NCI-H2029 treated with DMSO at 0.1 percent for 48 hours (cell line): ENCODE results near the gene CDH13.

Source experiments
- DNase-seq: peaks from one replicate; lab custom pipeline; 2025; lab: John Stamatoyannopoulos, UW

Gene CDH13

DNA sequence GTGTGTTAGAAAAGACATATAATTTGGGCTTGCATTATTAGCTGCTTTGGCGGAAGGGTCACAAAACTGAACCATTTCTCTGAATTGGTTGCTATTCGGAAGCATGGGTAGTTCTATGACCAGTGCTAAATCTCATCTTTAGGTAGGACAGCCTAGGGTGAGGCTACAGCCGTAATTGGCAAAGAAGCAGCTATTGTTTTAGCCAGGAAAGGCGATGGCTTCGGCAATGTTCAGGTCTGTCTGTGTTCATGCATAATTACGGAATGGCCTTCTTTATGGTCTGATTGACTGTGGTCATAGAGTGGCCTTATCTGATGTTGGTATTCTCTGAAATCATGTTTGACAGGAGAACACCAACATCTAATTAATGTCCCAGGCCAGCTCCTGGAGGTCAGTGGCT is 812.6 kb downstream of the CDH13 start:
- DNase-seq, result no peak

DNA sequence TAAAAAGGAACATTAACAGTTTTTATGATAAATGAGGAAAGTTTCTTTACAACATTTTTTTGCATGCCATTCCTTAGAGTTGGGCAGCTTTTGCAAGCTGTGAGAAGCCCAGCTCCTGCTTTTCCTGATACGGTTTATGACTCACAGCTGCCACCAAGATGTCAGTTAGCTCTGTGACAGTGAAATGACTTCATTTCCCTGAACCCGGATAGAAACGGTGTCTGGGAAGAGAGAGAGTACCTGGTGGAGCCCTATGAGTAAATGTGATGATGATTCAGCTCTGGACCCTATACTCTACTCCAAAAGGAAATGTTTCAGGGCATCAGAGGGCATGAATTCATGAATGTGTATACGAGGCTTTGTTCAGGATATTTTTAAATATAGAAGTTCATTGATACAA is 814.7 kb downstream of the CDH13 start:
- no peak for DNase-seq

DNA sequence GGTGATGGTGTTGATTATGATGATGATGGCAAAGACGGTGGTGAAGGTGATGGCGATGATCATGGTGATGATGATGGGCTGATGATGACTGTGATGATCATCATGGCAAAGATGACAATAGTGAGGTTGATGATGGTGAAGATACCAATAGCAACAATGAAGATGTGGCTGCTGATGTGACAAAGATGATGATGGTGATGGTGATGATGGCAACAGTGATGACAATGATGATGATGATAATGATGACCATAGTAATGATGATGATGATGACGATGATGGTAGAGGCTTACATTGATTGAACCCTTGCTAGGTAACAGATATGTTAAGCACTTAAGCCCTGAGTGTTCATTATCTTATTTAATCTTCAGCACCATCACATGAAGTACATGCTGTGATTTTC is 817.2 kb downstream of the CDH13 start:
- DNase-seq, result no peak

DNA sequence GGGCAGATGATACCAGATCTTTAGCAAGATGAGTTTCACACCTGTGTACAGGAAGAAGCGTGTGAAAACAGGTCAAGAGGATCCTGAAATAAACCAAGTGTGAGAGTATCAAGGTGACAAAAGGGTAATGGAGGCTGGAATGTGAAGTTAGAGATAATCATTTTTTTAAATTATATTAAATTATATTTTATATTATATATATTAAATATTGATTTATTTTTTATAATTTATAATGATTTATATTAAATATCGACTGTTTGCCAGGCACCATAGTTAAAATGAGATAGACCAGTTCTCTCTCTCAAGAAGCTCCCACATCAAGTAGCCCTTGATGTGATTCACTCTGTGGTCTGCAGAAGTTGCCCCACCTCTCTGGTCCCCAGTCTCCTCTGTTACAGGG is 820.8 kb downstream of the CDH13 start:
- DNase-seq, result no peak

DNA sequence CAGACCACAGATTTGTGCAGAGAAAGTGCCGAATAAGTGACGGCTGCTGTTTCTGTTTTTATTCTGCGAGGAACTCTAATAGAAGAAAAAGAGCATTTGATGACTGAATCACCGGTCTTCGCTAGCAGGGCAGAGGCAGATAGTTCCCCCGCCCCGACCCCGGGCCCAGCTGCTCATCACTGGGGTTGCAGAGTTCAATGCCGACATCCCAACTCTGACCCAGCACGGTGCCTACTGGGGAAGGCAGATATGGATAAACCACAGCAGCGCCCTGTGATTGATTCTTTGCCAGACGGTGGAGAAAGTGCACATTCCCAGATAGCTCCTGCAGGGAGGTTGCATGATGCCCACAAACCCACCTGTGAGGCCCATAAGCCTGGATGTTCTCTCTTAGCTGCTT is 823.1 kb downstream of the CDH13 start:
- no peak for DNase-seq

DNA sequence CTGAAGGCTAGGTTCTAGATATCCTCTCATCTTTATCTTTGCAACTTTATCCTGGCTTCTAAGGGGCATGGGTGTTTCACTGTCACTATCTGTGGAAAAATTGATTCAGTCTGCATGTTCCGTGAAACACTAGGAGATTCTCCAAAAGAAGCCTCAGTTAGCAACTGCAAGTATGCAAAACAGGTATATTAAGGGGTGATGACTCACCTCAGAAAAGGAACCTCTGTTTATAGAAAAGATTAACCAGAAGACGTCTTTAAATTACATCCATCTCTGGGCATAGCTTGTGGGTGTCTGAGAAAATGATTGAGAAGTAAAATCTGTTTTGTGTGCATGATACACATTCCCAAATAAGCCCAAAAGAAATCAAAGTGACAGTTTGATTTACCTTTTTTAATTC is 827.2 kb downstream of the CDH13 start:
- DNase-seq, result no peak

DNA sequence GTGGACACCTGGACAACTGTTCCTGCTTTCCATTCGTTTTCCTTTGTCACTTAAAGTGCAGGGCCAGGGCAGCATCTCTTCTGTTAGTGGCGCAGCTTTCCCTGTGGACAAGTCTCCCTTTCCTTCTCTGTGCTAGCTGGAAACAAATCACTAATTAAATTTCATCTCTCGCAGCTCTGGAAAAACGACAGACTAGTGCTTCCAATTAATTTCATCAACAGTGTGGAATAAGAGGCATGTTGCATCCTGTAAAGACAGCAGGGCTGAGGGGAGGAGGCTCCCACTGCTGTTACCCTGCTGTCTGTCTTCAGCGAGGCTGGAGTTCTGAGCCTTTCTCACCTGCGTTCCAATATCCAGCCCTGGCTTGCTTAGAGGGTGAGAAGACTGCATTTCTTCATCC is 828.9 kb downstream of the CDH13 start:
- no peak for DNase-seq

DNA sequence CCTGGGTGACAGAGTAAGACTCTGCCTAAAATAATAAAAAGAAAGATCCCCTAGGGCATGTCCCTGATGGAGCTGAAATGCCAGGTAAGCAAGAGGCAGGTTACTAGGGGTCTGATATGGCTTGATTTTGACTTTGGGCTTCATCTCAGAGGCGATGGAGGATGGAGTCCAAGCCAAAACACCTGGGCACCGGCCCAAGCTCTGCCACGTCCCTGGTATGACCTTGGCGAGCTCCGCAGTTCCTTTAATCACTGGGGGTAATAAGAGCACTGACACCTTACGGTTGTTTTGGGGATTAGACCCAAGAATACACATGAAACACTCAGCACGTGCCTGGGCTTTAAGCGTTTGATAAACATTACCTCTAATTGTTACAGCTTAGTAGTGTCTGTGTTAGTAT is 830.2 kb downstream of the CDH13 start:
- DNase-seq, result no peak

DNA sequence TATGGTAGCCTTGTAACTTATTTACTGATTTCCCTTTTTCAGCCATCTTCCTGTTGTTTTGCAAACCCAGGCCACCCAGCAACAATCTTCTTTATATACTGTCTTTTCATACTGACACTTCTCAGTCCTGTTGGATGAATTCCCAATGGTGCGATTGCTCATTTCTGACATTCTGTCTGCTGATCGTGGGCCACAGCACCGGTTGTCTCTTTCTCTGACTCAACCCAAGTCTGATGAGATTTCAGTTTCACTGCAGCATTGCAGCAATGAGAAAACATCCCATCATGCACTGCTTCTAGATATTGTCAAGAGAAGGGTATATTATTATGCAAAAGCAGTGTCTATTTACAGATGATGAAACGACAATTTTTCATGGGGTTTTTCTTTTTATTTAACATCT is 831.8 kb downstream of the CDH13 start:
- no peak for DNase-seq

DNA sequence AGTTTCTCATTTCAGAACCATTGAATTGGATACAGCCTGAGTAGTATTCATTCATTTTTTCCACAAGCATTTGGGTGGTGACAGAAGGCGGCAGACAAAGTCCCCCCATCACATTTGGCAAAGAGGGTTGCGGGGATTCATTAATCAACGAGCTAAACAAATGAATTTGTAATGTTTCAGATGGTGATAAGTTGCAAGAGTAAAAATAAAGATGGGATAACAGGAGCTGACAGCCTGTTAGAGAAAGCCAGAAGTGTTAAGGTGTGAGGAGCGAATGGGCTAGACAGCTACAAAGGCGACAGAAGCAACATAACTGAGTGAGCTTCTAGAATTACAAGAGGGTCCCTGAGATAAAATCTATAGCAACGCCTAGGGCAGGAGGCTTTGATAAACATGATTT is 838.2 kb downstream of the CDH13 start:
- no peak for DNase-seq

DNA sequence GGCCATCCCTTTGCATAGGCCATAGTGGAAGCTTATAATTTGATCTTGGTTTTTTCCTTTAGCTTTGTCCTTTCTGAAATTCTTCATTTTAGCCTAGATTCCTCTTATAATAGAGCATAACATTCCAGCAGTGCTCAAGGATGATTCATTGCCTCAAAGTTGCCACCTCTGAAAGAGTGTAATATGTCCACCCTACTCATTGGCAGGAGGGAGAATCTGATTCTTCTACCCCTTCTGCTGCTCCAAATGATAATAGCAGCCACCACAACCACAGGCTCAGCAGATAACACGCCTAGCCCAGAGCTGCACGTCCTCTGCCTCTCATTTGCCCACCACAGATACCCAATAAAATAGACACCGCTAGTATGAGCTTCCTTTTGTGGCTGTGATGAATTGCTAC is 843.6 kb downstream of the CDH13 start:
- DNase-seq, result no peak

DNA sequence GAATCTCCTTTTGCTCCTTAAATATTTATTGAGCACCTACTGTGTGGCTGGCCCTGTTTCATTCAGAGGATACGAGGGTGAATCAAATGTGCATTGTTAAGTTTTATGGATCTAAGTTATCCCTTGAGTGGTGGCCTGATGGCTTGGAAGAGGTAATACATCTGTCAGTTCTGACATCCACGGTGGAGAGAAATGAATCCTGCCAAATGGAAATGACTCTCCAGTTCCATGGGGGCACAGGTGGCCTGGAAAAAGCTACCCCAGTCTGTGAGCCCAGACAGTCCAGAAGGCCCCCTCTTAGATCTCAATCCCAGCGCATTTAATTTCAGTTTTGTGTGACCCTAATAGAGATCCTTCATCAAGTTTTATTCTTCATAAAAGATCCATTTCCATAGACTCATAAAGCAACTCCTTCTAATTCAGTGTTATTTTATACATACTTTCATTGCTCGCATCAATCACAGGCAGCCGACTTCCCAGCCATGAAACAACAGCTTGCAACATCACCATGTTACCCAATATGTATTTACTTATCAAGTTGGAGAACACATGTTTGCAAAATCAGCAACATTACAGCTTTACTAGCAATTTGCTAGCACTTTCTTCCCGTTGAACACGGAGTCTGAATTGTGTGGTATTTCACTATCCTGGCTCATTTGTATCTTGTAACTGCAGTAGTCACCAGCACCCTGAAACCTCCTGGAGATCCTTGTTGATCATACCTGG is 846.2 kb downstream of the CDH13 start:
- no peak for DNase-seq

DNA sequence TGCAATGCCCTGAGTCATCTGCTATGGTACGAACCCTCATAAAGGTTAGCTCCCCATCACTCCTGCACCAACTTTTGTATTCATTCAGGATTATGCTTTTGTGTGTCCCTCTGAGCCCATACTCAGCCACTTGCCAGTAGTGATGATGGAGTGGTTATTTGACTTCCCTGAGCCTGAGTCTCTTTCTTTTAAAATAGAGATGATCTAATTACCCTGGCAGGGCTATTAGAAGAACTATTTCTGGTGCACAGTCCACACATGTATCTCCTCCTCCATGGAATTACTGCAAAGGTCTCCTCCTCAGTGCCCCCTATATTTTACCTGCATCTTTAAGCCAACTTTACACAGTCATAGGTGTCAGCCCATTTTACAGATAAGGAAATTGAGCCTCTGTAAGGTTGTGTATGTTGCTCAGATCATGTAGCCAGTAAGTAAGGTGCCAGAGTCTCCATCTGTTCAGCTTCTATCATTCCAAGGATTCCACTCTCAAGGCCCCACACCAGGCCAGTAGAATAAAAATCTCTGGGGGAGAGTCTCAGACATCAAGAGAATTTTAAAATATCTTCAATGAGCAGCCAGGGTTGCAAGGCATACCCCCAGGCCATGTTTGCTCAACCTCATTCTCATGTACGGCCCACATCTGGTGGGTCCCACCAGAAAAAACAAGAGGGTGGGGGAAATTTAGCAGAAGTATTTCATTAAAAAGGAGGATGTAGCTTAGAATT is 847.3 kb downstream of the CDH13 start:
- DNase-seq, result no peak

DNA sequence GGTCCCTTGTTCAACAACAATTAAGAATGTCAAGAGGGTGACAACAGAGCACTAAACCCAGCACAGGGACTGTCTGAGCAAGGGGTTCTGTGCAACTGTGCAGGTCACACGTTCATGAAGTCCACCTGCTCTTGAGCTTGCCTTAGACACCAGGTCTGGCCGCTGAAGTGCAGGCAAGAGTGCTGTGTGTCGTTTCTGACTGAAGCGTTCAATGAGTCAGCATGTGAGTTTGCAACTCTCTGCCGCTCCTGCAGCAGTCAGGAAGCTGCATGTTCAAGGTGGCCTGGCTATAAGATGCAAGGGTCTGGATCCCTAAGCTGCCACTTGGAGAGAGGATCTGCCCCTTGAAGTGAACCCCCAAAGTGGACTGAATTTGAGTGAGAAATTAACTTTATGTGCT is 848.3 kb downstream of the CDH13 start:
- DNase-seq, result no peak

DNA sequence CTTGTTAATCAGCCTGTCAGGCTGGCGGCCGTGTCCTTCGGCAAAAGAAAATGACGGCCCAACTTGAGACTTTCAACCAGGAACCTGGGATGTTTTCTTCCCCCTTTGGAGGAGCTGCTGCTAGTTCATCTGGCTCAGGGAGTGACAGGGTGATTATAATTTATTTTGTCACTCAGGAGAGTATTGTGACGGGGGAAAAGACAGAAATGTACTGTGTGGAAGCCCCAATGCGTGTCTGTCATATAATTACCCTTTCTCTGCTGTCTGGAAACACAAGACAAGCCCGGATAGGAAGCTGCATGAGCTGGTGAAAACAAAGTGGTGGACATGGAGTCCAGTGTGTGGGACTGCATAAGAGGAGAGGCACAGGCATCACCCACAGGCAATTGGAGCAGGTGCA is 854.8 kb downstream of the CDH13 start:
- DNase-seq, result no peak

DNA sequence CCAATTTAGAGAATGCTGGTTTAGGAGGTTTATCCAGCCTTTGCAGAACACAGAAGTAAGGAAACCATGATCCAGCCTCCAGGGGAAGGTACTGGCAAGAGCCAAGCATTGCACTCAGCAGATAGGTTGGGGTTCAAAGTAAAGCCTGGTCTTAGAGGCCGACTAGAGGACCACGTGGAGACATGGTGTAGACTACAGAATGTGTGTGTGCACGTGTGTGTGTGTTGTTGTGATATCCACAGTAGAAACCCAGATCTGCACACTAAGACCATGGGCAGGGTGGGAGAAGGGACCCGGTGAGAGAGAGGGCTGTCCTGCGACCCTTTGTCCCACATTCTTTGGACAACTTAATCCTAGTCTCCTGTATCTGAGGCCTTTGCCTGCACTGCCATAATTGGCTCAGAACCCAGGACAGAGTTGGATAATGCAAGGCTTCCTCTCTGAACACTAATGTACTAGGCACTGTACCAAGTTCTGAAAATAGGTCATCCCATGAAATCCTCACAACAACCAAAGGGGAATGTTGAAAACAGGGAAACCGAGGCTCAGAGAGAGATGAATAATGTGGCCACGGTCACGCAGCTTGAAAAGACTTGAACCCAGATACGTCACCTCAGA is 855.9 kb downstream of the CDH13 start:
- no peak for DNase-seq

DNA sequence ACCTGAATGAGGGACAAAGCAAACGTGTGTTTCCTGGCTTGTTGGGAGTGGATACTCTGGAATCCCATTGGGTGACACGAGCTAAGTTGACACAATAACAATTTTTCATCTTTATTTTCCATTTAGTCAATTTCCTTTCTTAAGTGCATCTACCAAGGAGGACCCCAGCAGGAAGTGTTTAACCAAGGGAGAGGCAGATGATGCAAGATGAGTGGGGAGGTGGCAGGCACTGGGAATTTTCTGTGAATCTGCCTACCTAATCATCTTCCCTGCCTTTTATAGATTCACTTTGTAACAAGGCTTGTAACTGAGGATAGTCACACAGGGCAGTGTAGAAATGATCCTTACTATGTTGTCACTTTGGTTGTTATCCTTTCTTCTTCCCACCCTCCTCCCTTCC is 863.3 kb downstream of the CDH13 start:
- DNase-seq, result no peak

DNA sequence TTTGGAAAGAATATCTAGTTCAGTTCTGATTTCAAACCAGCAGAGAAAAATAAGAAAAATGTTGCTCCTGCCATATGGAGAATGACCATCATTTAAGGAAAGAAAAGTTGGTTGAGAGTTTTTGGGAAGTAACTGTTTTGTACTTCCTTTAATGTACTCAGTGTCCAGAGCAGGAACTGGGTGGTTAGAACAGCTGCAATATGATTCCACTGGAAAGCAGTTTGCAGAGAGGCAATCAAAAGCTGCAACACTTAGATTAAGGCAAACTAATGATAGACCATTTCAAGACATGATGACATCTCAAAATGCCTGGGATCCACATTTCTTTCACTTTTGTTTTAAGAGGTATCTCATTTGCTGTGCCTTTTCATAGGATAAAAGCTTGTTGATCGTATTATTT is 867.7 kb downstream of the CDH13 start:
- no peak for DNase-seq

DNA sequence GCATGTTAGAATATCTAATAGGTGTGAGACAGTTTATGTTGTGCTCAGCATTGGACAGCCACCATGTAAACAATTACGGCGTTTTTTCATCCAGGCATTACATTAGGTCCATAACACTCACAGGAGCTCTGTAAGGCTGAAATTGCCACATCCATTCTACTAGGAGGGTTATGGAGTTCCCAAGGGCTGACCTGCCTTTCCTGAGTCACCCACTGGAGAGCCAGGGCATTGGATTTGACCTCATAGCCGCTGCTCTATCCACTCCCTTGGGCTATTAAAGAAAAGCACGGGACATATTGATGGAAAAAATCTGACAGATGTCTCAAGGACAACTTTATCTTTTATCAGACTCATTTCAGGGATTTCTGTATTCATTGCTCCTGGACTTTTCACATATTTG is 874.7 kb downstream of the CDH13 start:
- DNase-seq, result no peak

DNA sequence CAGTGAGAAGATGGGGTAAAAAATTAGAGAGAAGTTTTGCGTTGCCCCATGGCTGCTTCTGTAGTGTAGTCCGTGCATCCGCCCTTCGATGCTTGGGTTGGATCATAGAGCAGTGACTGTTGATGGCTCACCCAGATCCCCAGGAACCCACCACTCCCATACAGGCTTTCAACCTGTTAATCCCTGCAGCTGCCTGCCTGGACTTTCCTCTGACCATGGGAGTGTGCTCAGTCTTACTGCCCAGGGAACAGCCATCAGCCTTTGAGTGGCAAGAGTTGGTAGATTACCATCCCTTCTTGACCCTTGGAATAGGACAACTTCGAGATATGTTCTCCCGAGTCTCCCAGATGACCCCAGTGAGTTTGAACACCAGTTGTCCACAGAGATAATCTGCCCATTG is 881.5 kb downstream of the CDH13 start:
- no peak for DNase-seq

DNA sequence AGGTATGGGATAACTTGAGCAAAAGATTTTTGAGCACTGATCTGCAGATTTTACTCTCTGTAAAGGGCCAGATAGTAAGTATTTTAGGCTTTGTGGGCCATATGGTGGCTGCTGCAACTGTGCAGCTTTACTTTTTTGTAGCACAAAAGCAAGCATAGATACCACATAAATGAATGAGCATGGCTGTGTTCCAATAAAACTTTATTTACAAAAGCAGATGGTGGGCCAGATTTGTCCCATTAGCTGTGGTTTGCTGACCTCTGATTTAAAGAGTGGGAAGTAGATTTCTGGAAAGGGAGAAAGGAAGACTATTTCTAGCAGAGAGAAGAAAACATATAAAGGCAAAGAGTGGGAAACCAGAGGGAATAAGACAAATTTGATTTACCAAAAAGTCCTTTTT is 882.5 kb downstream of the CDH13 start:
- DNase-seq, result no peak

DNA sequence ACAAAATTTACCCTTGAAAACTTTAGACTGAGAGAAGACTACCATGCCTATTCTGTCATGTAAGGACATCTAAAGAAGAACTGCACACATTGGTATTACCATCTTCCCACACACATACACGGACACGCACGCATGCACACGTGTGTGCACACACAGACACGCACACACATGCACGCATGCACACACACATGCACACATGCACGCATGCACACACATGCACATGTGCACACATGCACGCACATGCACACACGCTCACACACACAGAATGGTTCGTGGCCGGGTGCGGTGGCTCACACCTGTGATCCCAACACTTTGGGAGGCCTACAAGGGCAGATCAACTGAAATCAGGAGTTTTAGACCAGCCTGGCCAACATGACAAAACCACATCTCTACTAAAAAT is 884.1 kb downstream of the CDH13 start:
- no peak for DNase-seq

DNA sequence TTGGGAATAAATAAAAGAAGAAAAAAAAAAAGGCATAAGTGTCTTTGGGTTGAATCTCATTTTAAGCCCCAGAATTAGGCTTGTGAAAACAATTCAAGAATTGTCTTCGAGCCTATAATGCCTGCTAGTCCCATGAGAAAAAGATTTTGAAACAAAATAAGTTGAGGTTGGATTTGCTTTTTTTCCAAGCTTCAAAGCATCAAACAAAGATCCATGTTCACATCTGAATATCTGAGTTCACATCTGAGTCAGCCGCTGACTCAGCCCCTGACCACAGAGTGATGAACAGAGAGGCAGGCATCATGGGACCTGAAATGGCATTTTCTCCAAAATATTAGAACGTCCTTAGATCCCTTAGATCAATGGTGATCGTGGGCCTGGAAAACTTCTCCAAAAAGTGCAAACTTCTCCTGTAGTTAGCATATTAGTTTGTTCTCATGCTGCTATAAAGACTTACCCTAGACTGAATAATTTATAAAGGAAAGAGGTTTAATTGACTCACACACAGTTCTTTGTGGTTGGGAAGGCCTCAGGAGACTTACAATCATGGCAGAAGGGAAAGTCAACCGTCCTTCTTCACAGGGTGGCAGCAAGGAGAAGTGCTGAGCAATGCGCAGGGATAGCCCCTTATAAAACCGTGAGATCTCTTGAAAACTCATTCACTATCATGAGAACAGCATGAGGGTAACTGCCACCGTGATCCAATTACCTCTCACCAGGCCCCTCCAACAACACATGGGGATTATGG is 886.4 kb downstream of the CDH13 start:
- DNase-seq, result no peak
